T-cell (primary cell): ENCODE results near the gene CDH4. TPM values are rescaled to one million over a fixed set of nuclear protein-coding genes. Genes with fewer than 3 reads are reported as not detected.

Source experiments
- ATAC-seq, 4 experiments: fragments of 200-7000 bp in 3 of 4; fragments of 150-1000 bp in 1 of 4; cut with Tn5 transposase; replicated peaks in 1 of 4; 1 replicate in 3 of 4; 2 replicates in 1 of 4; pipeline ENCODE4 v1.10.0; 2021; ENCODE audit warnings: moderate library complexity in 3 of 4, mild to moderate bottlenecking in 2 of 4, moderate number of reproducible peaks in 1 of 4
- CTCF ChIA-PET, 2 donors: fragments of 300-600 bp; sonication (Branson Sonifier 250); formaldehyde crosslinking; loops; one replicate each; lab custom pipeline; 2022; ENCODE audit warnings: antibody characterized with exemption in 2 of 2; lab: Charles Lee
- POLR2A ChIA-PET, 2 donors: fragments of 300-600 bp; sonication (Branson Sonifier 250); formaldehyde crosslinking; loops; one replicate each; lab custom pipeline; 2022; ENCODE audit warnings: antibody characterized with exemption in 2 of 2; lab: Charles Lee
- DNase-seq, 35 experiments: peaks; one replicate each; pipeline versions ENCODE4 v3.0.0 to v3.0.0-alpha.2; 2013 to 2023
- H3K27ac ChIP-seq: one replicate; pipeline ENCODE4 v1.5.1; 2013; ENCODE audit warnings: low read length
- H3K27me3 ChIP-seq, 2 experiments: replicated peaks in 1 of 2; 1 replicate in 1 of 2; 2 replicates in 1 of 2; pipeline versions ENCODE4 v1.6.1 to v1.7.0; 2013; ENCODE audit warnings: low read length in 1 of 2, mixed read lengths in 1 of 2; ENCODE audit not compliant: control insufficient read depth in 2 of 2, insufficient read depth in 2 of 2; ENCODE audit errors: extremely low read depth in 1 of 2
- H3K36me3 ChIP-seq, 2 donors: 1 replicate in 1 of 2; 2 replicates in 1 of 2; pipeline versions ENCODE4 v1.6.1 to v1.7.0; 2013; ENCODE audit warnings: low read length in 1 of 2; ENCODE audit not compliant: control insufficient read depth in 2 of 2, insufficient read depth in 1 of 2; ENCODE audit errors: extremely low read depth in 1 of 2
- H3K4me1 ChIP-seq, 2 experiments: 1 replicate in 1 of 2; 2 replicates in 1 of 2; pipeline versions ENCODE4 v1.6.1 to v1.7.0; 2013; ENCODE audit warnings: low read length in 2 of 2, mixed read lengths in 1 of 2; ENCODE audit not compliant: insufficient read depth in 2 of 2, control insufficient read depth in 1 of 2; ENCODE audit errors: extremely low read depth in 1 of 2
- H3K4me3 ChIP-seq, 2 donors: 1 replicate in 1 of 2; 2 replicates in 1 of 2; pipeline versions ENCODE4 v1.5.1 to v1.7.0; 2013; ENCODE audit warnings: mild to moderate bottlenecking in 2 of 2, low read length in 1 of 2, moderate library complexity in 1 of 2; ENCODE audit not compliant: control insufficient read depth in 1 of 2; ENCODE audit errors: extremely low read depth in 1 of 2
- H3K9me3 ChIP-seq: 2 replicates; pipeline ENCODE4 v1.7.0; 2013
- H3K27ac Mint-ChIP-seq, 2 donors: one replicate each; pipeline ENCODE4 v1.8.0; 2020 to 2021; ENCODE audit warnings: mild to moderate bottlenecking in 2 of 2, mixed read lengths in 2 of 2
- H3K27me3 Mint-ChIP-seq, 2 donors: one replicate each; pipeline ENCODE4 v1.8.0; 2021 to 2022; ENCODE audit warnings: mixed read lengths in 2 of 2
- H3K36me3 Mint-ChIP-seq: one replicate; pipeline ENCODE4 v1.8.0; 2021; ENCODE audit warnings: mixed read lengths
- H3K4me1 Mint-ChIP-seq, 3 donors: one replicate each; pipeline ENCODE4 v1.8.0; 2020 to 2022; ENCODE audit warnings: mixed read lengths in 3 of 3, mild to moderate bottlenecking in 1 of 3
- H3K4me3 Mint-ChIP-seq, 3 donors: one replicate each; pipeline ENCODE4 v1.8.0; 2020 to 2022; ENCODE audit warnings: mild to moderate bottlenecking in 3 of 3, mixed read lengths in 3 of 3, moderate library complexity in 3 of 3
- H3K9me3 Mint-ChIP-seq, 3 donors: one replicate each; pipeline ENCODE4 v1.8.0; 2020 to 2022; ENCODE audit warnings: mixed read lengths in 3 of 3
- whole genome bisulfite sequencing: methylation state at CpG from one replicate; pipeline ENCODE4 v1.1.5; 2013; ENCODE audit warnings: missing lambda C conversion rate; ENCODE audit not compliant: insufficient coverage; 5-methylcytosine and 5-hydroxymethylcytosine counted together
- total RNA-seq, 35 experiments: library from RNA in 6 of 35; stranded (reverse) in 6 of 35; fragments of 120-200 nt in 1 of 35; gene quantifications; one replicate each; pipeline versions ENCODE4 v1.2.1 to v1.2.4 and lab custom pipeline; 2013 to 2026

CDH4 gene
- total RNA-seq, 5 donors from 2014 or later (not counting 1 experiment from before 2014, with no cell fraction given) = 0.06 to 0.64 (median 0.14) TPM

DNA sequence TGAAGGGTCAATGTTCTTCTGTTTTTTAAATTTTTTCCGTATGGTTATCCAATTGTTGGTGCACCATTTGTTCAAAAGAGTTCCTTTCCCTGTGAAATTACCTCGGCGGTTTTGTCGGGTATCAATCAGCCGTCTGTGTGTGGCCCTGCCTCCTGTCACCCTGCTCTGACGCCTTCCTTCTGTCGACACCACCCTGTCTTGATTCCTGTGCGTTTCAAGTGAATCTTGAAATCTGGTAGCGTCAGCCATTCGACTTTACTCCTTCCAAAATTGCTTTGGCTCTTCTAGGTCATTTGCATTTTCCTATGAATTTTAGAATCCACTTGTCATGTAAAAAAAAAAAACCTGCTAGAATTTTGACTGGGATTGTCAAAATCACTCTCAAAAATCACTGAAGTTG is 181.1 kb downstream of the CDH4 start:
- 33% methylated on average over 6 of the region's 10 CpGs for WGBS
- POLR2A ChIA-PET = no interaction called here
- Histone ChIP-seq H3K4me1 (no peaks in the 10 kb centered on the region), H3K27me3 (peaks cover 0 to 30% of the 10 kb centered on the region in 2 experiments), H3K27ac (no peak overlapping the region), H3K9me3 (no peaks in the 10 kb centered on the region), H3K36me3 (no peaks in the 10 kb centered on the region), H3K4me3 (no peak overlapping the region)
- Mint-ChIP-seq H3K36me3 (no peaks in the 10 kb centered on the region), H3K4me3 (no peak overlapping the region), H3K4me1 (no peaks in the 10 kb centered on the region), H3K27ac (no peak overlapping the region), H3K27me3 (peaks cover 14 to 22% of the 10 kb centered on the region in 2 donors), H3K9me3 (peaks cover 0 to 3% (median 0%) of the 10 kb centered on the region in 3 donors)
- DNase-seq (no peak), ATAC-seq (no peak)
- CTCF ChIA-PET = no interaction called here

DNA sequence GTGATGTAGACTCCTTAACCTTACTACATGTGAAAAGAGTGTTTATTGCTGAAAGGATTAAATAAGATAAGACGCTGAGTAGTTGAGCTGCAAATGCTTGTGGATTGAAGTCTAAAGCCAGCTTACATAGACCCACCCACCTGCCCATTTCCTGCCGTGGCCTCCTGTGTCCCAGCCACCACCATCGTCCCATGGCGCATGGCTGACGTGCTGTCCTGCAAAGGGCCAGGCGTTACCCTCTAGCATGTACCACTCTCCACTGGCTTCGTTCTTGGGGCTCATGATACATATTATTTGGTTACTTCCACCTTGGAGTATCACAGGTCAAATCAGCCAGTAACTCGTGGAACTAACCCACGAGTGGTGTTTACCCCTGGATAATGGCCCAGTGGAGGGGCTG is 181.8 kb downstream of the CDH4 start:
- no peaks in the 10 kb centered on the region for H3K36me3 Mint-ChIP-seq
- ATAC-seq (no peak), DNase-seq (no peak)
- Histone ChIP-seq H3K27me3 (peaks cover 0 to 30% of the 10 kb centered on the region in 2 experiments), H3K36me3 (no peaks in the 10 kb centered on the region), H3K27ac (no peak overlapping the region), H3K9me3 (no peaks in the 10 kb centered on the region), H3K4me3 (no peak overlapping the region), H3K4me1 (no peaks in the 10 kb centered on the region)
- H3K4me1 Mint-ChIP-seq = no peaks in the 10 kb centered on the region
- H3K9me3 Mint-ChIP-seq = no peaks in the 10 kb centered on the region
- H3K27ac Mint-ChIP-seq = no peak overlapping the region
- WGBS = 66% methylated on average over 8 of the region's 9 CpGs
- no peak overlapping the region for H3K4me3 Mint-ChIP-seq
- ChIA-PET POLR2A (no interaction called here), CTCF (no interaction called here)
- peaks cover 14 to 22% of the 10 kb centered on the region in 2 donors for H3K27me3 Mint-ChIP-seq

DNA sequence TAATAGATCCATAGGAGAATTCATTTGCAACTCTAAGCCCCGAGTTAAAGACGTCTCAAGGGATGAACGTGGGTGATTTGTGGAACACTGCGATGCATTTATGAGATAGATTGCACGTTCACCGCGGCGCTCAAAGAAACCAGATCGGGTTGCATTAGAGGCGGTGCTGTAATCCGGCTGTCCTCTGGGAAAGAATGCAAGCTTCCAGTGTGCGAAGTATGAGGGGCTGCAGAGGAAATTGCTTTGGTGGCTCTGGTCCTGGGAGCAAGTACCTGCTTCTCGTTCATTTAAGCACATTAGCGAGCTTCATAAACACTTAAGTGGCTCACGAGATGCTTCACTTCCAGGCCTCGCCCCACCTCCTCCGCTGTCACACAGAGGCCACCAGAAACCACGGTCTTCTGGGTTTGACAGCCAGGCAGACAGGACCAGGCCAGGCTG is 182.3 kb downstream of the CDH4 start:
- Mint-ChIP-seq H3K27me3 (peaks cover 14 to 22% of the 10 kb centered on the region in 2 donors), H3K36me3 (no peaks in the 10 kb centered on the region), H3K4me1 (no peaks in the 10 kb centered on the region), H3K27ac (no peak overlapping the region), H3K9me3 (no peaks in the 10 kb centered on the region), H3K4me3 (no peak overlapping the region)
- Histone ChIP-seq H3K4me3 (no peak overlapping the region), H3K27ac (no peak overlapping the region), H3K9me3 (no peaks in the 10 kb centered on the region), H3K36me3 (no peaks in the 10 kb centered on the region), H3K4me1 (no peaks in the 10 kb centered on the region), H3K27me3 (peaks cover 0 to 30% of the 10 kb centered on the region in 2 experiments)
- ATAC-seq = no peak
- WGBS = 72% methylated on average over 18 of the region's 18 CpGs
- POLR2A ChIA-PET = no interaction called here
- no peak for DNase-seq
- CTCF ChIA-PET = no interaction called here

DNA sequence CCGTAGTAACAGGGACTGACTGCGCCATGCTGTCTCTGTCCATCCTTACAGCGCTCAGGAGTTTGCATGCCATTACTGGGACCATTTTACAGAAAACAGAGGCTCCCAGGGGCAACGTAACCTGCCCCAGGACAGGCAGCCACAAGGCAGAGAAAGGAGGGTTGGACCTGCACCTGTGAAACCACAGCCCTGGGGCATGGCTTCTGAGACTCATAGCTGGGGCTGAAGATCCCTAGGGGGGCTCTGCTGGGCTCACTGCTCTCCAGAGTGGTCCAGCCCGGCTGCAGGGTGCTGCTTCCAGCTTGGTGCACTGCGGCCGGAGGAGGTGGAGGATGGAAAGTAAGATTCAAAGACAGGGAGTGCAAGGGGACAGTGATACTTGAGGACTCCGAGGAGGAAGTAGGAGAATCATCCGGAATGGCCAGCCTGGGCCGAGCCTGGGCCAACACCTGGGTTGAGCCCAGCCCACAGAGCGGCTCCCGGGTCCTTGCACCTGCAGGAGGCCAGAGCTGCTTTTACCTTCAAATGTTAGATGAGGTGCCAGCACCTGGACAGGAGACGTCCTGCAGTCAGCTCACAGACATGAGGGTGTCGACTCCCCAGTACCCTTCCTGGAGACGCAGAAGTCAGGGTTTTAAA is 183.2 kb downstream of the CDH4 start:
- POLR2A ChIA-PET = no interaction called here
- H3K4me1 ChIP-seq = no peaks in the 10 kb centered on the region
- no peaks in the 10 kb centered on the region for H3K36me3 ChIP-seq
- DNase-seq = no peak
- peaks cover 0 to 30% of the 10 kb centered on the region in 2 experiments for H3K27me3 ChIP-seq
- H3K4me3 Mint-ChIP-seq = no peak overlapping the region
- H3K4me1 Mint-ChIP-seq = no peaks in the 10 kb centered on the region
- H3K36me3 Mint-ChIP-seq = no peaks in the 10 kb centered on the region
- peaks cover 14 to 22% of the 10 kb centered on the region in 2 donors for H3K27me3 Mint-ChIP-seq
- H3K9me3 Mint-ChIP-seq = no peaks in the 10 kb centered on the region
- no peak overlapping the region for H3K4me3 ChIP-seq
- 79% methylated on average over 12 of the region's 15 CpGs for WGBS
- CTCF ChIA-PET = no interaction called here
- no peaks in the 10 kb centered on the region for H3K9me3 ChIP-seq
- no peak for ATAC-seq
- no peak overlapping the region for H3K27ac ChIP-seq
- no peak overlapping the region for H3K27ac Mint-ChIP-seq

DNA sequence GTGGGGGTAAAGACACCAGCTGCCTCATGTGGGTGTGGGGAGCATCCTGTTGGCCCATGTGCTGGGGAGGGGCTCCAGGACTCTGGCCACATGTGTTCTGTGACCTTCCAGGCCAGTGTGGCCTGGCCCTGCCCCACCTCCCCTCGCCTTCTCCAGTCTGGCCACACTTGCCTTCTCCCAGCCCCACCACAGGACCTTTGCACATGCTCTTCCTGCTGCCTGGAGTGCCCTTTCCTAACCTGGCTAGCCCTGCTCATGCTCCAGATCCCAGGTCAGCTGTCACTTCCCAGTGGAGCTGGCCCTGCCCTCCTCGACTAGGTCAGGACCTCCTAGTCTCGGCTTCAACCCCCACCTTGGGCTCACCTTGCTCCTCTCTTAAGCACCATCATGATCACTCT is 183.8 kb downstream of the CDH4 start:
- no peak for ATAC-seq
- Histone ChIP-seq H3K36me3 (no peaks in the 10 kb centered on the region), H3K4me3 (no peak overlapping the region), H3K4me1 (no peaks in the 10 kb centered on the region), H3K27ac (no peak overlapping the region), H3K27me3 (peaks cover 0 to 30% of the 10 kb centered on the region in 2 experiments), H3K9me3 (no peaks in the 10 kb centered on the region)
- CTCF ChIA-PET = no interaction called here
- WGBS = 66% methylated on average over 3 of the region's 3 CpGs
- H3K4me1 Mint-ChIP-seq = no peaks in the 10 kb centered on the region
- POLR2A ChIA-PET = no interaction called here
- H3K27me3 Mint-ChIP-seq = peaks cover 14 to 22% of the 10 kb centered on the region in 2 donors
- H3K4me3 Mint-ChIP-seq = no peak overlapping the region
- no peak overlapping the region for H3K27ac Mint-ChIP-seq
- no peak for DNase-seq
- H3K36me3 Mint-ChIP-seq = no peaks in the 10 kb centered on the region
- H3K9me3 Mint-ChIP-seq = no peaks in the 10 kb centered on the region

DNA sequence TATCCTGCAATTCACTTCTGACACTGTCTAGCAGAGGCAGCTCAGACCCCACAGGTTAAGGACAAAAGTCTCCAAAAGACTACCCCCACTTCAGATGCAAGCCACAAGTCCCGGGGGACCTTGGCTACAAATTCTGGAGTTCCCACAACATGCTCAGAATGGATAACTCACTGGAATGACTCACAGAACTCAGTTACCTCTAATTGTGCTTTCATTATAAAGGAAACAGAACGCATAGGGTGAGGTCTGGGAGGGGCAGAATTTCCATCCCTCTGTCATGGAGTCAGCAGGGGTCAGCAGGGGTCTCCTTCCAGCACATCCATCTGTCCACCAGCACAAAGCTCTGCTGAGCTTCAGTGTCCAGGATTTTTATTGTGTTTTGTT is 184.2 kb downstream of the CDH4 start:
- Mint-ChIP-seq H3K27me3 (peaks cover 14 to 22% of the 10 kb centered on the region in 2 donors), H3K4me1 (no peaks in the 10 kb centered on the region), H3K9me3 (no peaks in the 10 kb centered on the region), H3K27ac (no peak overlapping the region), H3K36me3 (no peaks in the 10 kb centered on the region), H3K4me3 (no peak overlapping the region)
- no peaks in the 10 kb centered on the region for H3K4me1 ChIP-seq
- ChIA-PET POLR2A (no interaction called here), CTCF (no interaction called here)
- no peaks in the 10 kb centered on the region for H3K36me3 ChIP-seq
- DNase-seq (no peak), ATAC-seq (no peak)
- H3K27ac ChIP-seq = no peak overlapping the region
- no peak overlapping the region for H3K4me3 ChIP-seq
- H3K9me3 ChIP-seq = no peaks in the 10 kb centered on the region
- no CpG with 5 or more reads among the region's 2 CpGs for WGBS
- peaks cover 0 to 30% of the 10 kb centered on the region in 2 experiments for H3K27me3 ChIP-seq
